Upper lobe of left lung (tissue), 6 donors: ENCODE data around the gene RTP3. TPM values are rescaled to one million over a fixed set of nuclear protein-coding genes. Genes with fewer than 3 reads are reported as not detected.
A peak's percentile ranks its signal among the peaks of the same experiment; 100 is the strongest.

ENCODE experiments used
- ATAC-seq, 2 donors: fragments of 200-7000 bp; cut with Tn5 transposase; one replicate each; pipeline ENCODE4 v1.9.1; 2022; ENCODE audit warnings: mild to moderate bottlenecking in 2 of 2, moderate library complexity in 2 of 2; ENCODE audit not compliant: low FRiP score in 2 of 2
- DNase-seq, 2 donors: peaks; one replicate each; pipeline ENCODE4 v3.0.0-alpha.2; 2019 to 2020
- H3K27ac ChIP-seq, 4 donors: fragments of 200-600 bp; sonication (generic); one replicate each; pipeline ENCODE4 v1.5.1; 2016 to 2019
- H3K27me3 ChIP-seq, 4 donors: fragments of 200-600 bp; sonication (generic); one replicate each; pipeline ENCODE4 v1.5.1; 2017 to 2019
- H3K36me3 ChIP-seq, 4 donors: fragments of 200-600 bp; sonication (generic); one replicate each; pipeline ENCODE4 v1.5.1; 2016 to 2019
- H3K4me1 ChIP-seq, 4 donors: fragments of 200-600 bp; sonication (generic); one replicate each; pipeline ENCODE4 v1.5.1; 2018 to 2019
- H3K4me3 ChIP-seq, 4 donors: fragments of 200-600 bp; sonication (generic); one replicate each; pipeline ENCODE4 v1.5.1; 2017 to 2019; ENCODE audit warnings: mild to moderate bottlenecking in 2 of 4, moderate library complexity in 1 of 4
- H3K9me3 ChIP-seq, 4 donors: fragments of 200-600 bp; sonication (generic); one replicate each; pipeline ENCODE4 v1.5.1; 2018 to 2019
- CTCF ChIP-seq, 6 experiments: fragments of 450-650 bp in 4 of 6; fragments of 200-600 bp in 2 of 6; sonication (generic) in 2 of 6; IDR thresholded peaks; one replicate each; pipeline ENCODE4 v1.5.1; 2016 to 2019; ENCODE audit warnings: antibody characterized with exemption in 6 of 6
- EP300 ChIP-seq, 4 donors: sonication (generic); formaldehyde crosslinking; IDR thresholded peaks; one replicate each; pipeline ENCODE4 v1.5.1; 2017; ENCODE audit warnings: antibody characterized with exemption in 4 of 4, control low read depth in 2 of 4
- POLR2A ChIP-seq, 4 donors: fragments of 450-650 bp; IDR thresholded peaks; one replicate each; pipeline ENCODE4 v1.5.1; 2016 to 2017; ENCODE audit warnings: antibody characterized with exemption in 4 of 4, mild to moderate bottlenecking in 2 of 4
- POLR2AphosphoS5 ChIP-seq, 2 donors: sonication (generic); formaldehyde crosslinking; IDR thresholded peaks; one replicate each; pipeline ENCODE4 v1.5.1; 2017; ENCODE audit warnings: antibody characterized with exemption in 2 of 2
- WGBS, 2 donors: methylation state at CpG; one replicate each; pipeline ENCODE4 v1.1.5; 2017 to 2018; 5-methylcytosine and 5-hydroxymethylcytosine counted together
- total RNA-seq, 6 donors: library from RNA; depleted of rRNA in 4 of 6; stranded (reverse); fragments of >200 nt in 4 of 6; gene quantifications; one replicate each; pipeline versions ENCODE4 v1.1.0 to v1.2.1, GENCODE V29; 2016 to 2021
- donor health status: DM: no; HTN: no; CAD: no; lungs with moderate emphysema.
- donor health status: DM: no; HTN: yes; CAD: no; lungs with severe emphysema.

The RTP3 gene
- total RNA-seq, 6 donors from 2014 or later: not detected

GRCh38 chr3:46472736-46473135 is 25.0 kb upstream of the RTP3 start:
- TF ChIP-seq POLR2AphosphoS5 (IDR thresholded peaks at IDR 0.05) (no peak), CTCF (IDR thresholded peaks at IDR 0.05) (no peak), EP300 (IDR thresholded peaks at IDR 0.05) (no peak), POLR2A (IDR thresholded peaks at IDR 0.05) (no peak)
- ATAC-seq (no peak), DNase-seq (no peak)
- Histone ChIP-seq H3K36me3 (no peaks in the 10 kb centered on the region), H3K9me3 (peaks cover 0 to 7% (median 0%) of the 10 kb centered on the region in 4 donors), H3K4me3 (no peak overlapping the region), H3K4me1 (peaks cover 0 to 12% (median 3%) of the 10 kb centered on the region in 4 donors), H3K27ac (no peak overlapping the region), H3K27me3 (no peaks in the 10 kb centered on the region)
- 88 to 94% methylated on average over 2 of the region's 2 CpGs for whole genome bisulfite sequencing, 2 donors

GRCh38 chr3:46477145-46477544 is 20.6 kb upstream of the RTP3 start:
- ATAC-seq (no peak), DNase-seq (no peak)
- 83 to 96% methylated on average over 4 of the region's 4 CpGs for WGBS, 2 donors

GRCh38 chr3:46477756-46478155 is 20.0 kb upstream of the RTP3 start:
- DNase-seq: no peak
- no peaks in the 10 kb centered on the region for H3K27me3 ChIP-seq
- no peaks in the 10 kb centered on the region for H3K4me1 ChIP-seq
- TF ChIP-seq POLR2AphosphoS5 (IDR thresholded peaks at IDR 0.05) (no peak), EP300 (IDR thresholded peaks at IDR 0.05) (no peak), CTCF (IDR thresholded peaks at IDR 0.05) (no peak), POLR2A (IDR thresholded peaks at IDR 0.05) (no peak)
- H3K36me3 ChIP-seq: no peaks in the 10 kb centered on the region
- H3K9me3 ChIP-seq: peaks cover 0 to 7% (median 0%) of the 10 kb centered on the region in 4 donors
- H3K4me3 ChIP-seq: no peak overlapping the region
- H3K27ac ChIP-seq: no peak overlapping the region
- no peak for ATAC-seq
- WGBS, 2 donors: 85 to 91% methylated on average over 6 of the region's 6 CpGs

More at GRCh38 chr3:46477145-46477544, 20.6 kb upstream of the RTP3 start:
- H3K36me3 ChIP-seq: no peaks in the 10 kb centered on the region
- peaks cover 0 to 7% (median 0%) of the 10 kb centered on the region in 4 donors for H3K9me3 ChIP-seq
- no peaks in the 10 kb centered on the region for H3K4me1 ChIP-seq
- H3K27me3 ChIP-seq: no peaks in the 10 kb centered on the region
- TF ChIP-seq POLR2AphosphoS5 (IDR thresholded peaks at IDR 0.05) (no peak), CTCF (IDR thresholded peaks at IDR 0.05) (no peak), EP300 (IDR thresholded peaks at IDR 0.05) (no peak), POLR2A (IDR thresholded peaks at IDR 0.05) (no peak)
- no peak overlapping the region for H3K27ac ChIP-seq
- no peak overlapping the region for H3K4me3 ChIP-seq

- peak; percentile 39 to 63 for ATAC-seq
- no peaks in the 10 kb centered on the region for H3K4me1 ChIP-seq
- peaks cover 0 to 7% (median 0%) of the 10 kb centered on the region in 4 donors for H3K9me3 ChIP-seq
- DNase-seq: peak in 1 of 2 donors; percentile 47
- H3K4me3 ChIP-seq: no peak overlapping the region
- TF ChIP-seq CTCF (IDR thresholded peaks at IDR 0.05): no peak
- TF ChIP-seq EP300 (IDR thresholded peaks at IDR 0.05): no peak
- no peak for TF ChIP-seq POLR2AphosphoS5 (IDR thresholded peaks at IDR 0.05)
- no peak for TF ChIP-seq POLR2A (IDR thresholded peaks at IDR 0.05)
- WGBS, 2 donors: 73 to 79% methylated on average over 5 of the region's 5 CpGs
- no peaks in the 10 kb centered on the region for H3K36me3 ChIP-seq
- H3K27ac ChIP-seq: no peak overlapping the region
- H3K27me3 ChIP-seq: no peaks in the 10 kb centered on the region
Observed at GRCh38 chr3:46478341-46478740, 19.4 kb upstream of the RTP3 start.

- Histone ChIP-seq H3K27ac (no peak overlapping the region), H3K4me3 (no peak overlapping the region), H3K36me3 (no peaks in the 10 kb centered on the region), H3K4me1 (no peaks in the 10 kb centered on the region), H3K27me3 (no peaks in the 10 kb centered on the region), H3K9me3 (peaks cover 0 to 7% (median 0%) of the 10 kb centered on the region in 4 donors)
- DNase-seq (no peak), ATAC-seq (no peak)
- WGBS, 2 donors: 93 to 95% methylated on average over 5 of the region's 5 CpGs
- TF ChIP-seq POLR2A (IDR thresholded peaks at IDR 0.05) (no peak), EP300 (IDR thresholded peaks at IDR 0.05) (no peak), CTCF (IDR thresholded peaks at IDR 0.05) (no peak), POLR2AphosphoS5 (IDR thresholded peaks at IDR 0.05) (no peak)
Observed at GRCh38 chr3:46479021-46479420, 18.8 kb upstream of the RTP3 start.
